ENCODE results near the gene GGN.

Gene GGN

DNA sequence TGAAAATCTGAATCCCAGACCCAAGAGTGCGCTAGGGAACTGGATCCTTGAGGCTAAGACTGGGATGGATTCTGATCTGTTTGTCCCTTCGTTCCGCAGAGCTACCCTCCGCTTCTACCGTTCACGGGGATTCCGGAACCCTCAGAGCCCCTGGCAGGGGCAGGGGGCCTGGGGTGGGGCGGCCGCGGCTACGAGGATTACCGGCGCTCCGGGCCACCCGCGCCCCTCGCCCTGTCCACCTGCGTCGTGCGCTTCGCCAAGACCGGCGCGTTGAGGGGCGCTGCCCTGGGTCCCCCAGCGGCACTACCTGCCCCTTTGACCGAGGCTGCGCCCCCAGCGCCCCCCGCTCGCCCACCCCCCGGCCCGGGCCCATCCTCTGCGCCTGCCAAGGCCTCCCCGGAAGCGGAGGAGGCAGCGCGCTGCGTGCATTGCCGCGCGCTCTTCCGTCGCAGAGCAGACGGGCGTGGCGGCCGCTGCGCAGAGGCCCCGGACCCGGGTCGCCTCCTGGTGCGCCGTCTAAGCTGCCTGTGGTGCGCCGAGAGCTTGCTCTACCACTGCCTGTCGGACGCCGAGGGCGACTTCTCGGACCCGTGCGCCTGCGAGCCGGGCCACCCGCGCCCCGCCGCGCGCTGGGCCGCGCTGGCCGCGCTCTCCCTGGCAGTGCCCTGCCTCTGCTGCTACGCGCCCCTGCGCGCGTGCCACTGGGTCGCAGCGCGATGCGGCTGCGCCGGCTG, 7.7 kb upstream of the GGN start:
- H3K27ac ChIP-seq (ENCODE audit: low read depth, low read length), result no peak overlapping the region
- peaks cover 11% of the 10 kb centered on the region for H3K36me3 ChIP-seq (ENCODE audit: control insufficient read depth, insufficient read depth, low read length)
- H3K4me3 ChIP-seq (ENCODE audit: low read depth, low read length), result peak overlapping the region; percentile 51
- peaks cover 10% of the 10 kb centered on the region for H3K4me1 ChIP-seq (ENCODE audit: control insufficient read depth, insufficient read depth, low read length)
- H3K27me3 ChIP-seq (ENCODE audit: control insufficient read depth, insufficient read depth, low read length), result peaks cover 56% of the 10 kb centered on the region
- H3K9ac ChIP-seq (ENCODE audit: low read depth, low read length), result no peak overlapping the region
- H3K9me3 ChIP-seq (ENCODE audit: control insufficient read depth, insufficient read depth, low read length), result no peaks in the 10 kb centered on the region

DNA sequence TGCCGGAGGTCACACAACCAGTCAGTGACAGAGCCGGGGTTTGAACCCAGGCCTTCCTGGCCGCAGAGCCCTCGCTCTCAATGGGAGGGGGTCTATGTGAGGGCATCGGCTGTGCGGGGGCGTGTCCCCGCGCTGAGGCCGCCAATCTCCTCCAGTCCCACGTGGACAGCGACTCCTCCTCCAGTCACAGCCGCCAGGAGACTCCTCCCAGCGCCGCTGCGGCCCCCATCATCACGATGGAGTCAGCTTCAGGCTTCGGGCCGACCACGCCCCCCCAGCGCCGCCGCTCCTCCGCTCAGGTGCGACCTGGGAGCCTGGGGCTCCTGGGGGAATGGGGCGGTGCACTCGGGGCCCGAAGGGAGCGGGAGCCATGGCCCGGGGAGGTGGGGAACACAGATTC, 6.7 kb upstream of the GGN start:
- Histone ChIP-seq H3K27me3 (ENCODE audit: control insufficient read depth, insufficient read depth, low read length) (peaks cover 46% of the 10 kb centered on the region), H3K9me3 (ENCODE audit: control insufficient read depth, insufficient read depth, low read length) (no peaks in the 10 kb centered on the region), H3K27ac (ENCODE audit: low read depth, low read length) (no peak overlapping the region), H3K4me1 (ENCODE audit: control insufficient read depth, insufficient read depth, low read length) (peaks cover 10% of the 10 kb centered on the region), H3K4me3 (ENCODE audit: low read depth, low read length) (peak overlapping the region; percentile 51), H3K36me3 (ENCODE audit: control insufficient read depth, insufficient read depth, low read length) (peaks cover 11% of the 10 kb centered on the region), H3K9ac (ENCODE audit: low read depth, low read length) (no peak overlapping the region)

DNA sequence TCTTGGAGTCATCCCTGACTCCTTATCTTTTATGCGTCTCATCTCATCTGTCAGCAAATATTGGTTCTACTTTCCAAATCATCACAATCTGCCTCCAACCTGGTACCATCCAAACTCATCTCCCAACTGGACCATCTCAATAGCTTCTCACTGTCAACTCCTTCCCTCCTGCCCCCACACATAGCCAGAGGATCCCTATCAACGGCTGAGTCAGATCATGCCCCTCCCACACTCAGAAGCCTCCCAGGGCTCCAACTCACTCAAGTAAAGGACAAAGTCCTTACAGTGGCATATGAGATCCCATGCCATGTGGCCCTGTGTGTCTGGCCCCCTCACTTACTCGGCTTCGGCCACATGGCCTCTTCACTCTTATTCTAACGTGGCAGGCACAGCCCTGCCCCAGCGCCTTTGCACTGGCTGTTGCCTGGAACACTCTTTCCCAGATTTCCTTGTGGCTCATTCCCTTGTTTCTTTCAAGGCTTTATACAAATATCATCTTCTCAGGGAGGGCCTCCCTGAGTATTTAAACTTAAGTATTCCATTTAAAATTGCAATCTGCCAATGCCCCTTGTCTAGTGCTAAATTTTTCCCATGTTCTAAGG, 5.0 kb upstream of the GGN start:
- Histone ChIP-seq H3K9me3 (ENCODE audit: control insufficient read depth, insufficient read depth, low read length) (no peaks in the 10 kb centered on the region), H3K4me1 (ENCODE audit: control insufficient read depth, insufficient read depth, low read length) (peaks cover 10% of the 10 kb centered on the region), H3K27me3 (ENCODE audit: control insufficient read depth, insufficient read depth, low read length) (peaks cover 32% of the 10 kb centered on the region), H3K4me3 (ENCODE audit: low read depth, low read length) (no peak overlapping the region), H3K36me3 (ENCODE audit: control insufficient read depth, insufficient read depth, low read length) (peaks cover 11% of the 10 kb centered on the region), H3K9ac (ENCODE audit: low read depth, low read length) (no peak overlapping the region), H3K27ac (ENCODE audit: low read depth, low read length) (no peak overlapping the region)

DNA sequence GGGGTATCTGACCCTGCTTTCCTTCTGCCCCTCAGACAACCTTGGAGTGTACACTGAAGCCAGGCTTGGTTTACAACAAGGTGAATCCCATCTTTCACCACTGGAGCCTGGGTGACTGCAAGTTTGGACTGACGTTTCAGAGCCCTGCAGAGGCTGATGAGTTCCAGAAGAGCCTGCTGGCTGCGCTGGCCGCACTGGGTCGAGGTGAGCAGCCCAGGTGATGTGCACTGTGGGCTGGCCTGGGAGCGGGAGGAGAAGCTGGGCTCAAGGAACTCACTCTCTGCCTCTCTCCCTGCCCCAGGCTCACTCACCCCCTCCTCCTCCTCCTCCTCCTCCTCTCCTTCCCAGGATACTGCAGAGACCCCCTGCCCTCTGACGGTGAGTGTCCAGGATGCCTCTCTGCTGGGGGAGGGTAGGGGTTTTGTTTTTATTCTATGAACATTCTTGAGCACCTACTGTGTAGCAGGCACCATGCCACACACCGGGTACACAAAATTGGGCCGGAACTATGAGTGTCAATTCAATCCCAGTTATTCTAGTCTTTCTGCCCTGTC, 4.2 kb upstream of the GGN start:
- H3K27me3 ChIP-seq (ENCODE audit: control insufficient read depth, insufficient read depth, low read length), result peaks cover 23% of the 10 kb centered on the region

DNA sequence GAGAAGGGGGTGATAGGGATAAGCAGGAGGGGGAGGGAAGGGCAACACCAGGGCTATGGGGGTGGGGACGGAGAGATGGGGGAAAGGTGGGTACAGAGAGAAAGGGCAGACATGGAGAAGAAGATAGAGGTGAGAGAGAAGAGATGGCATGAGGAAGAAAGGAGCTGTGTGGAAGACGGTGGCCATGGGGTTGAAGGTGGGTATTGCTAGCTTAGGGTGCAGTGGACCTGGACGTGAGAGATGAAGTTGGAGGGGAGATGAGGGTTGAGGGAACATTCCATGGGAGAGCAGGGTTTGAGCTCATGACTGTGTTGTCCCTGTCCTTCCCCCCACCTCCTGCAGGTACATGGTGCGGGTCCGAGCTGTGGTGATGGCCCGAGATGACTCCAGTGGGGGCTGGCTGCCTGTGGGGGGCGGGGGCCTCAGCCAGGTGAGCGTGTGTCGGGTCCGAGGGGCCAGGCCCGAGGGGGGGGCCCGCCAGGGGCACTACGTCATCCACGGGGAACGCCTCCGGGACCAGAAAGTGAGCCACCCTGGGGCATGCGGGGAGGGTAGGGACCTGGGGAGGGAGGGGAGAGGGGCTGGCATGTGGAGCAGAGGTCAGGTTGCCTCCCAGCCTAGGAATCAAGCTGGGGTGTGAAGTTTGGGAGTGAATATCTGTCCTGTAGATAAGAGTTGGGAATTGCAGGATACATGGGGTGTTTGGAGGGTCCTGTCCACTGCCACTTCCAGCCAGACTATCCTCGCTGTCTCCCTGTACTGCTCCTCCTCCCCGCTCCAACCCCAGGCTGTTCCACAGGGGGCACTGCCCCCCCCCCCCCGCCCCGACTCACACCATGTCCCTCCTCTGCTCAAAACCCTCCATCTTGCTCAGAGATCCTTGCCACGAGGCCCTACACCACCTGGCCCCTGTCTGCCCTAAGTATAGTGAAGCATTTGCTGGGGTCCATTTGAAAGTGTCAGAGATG, 2.4 kb upstream of the GGN start:
- peaks cover 11% of the 10 kb centered on the region for H3K36me3 ChIP-seq (ENCODE audit: control insufficient read depth, insufficient read depth, low read length)
- no peaks in the 10 kb centered on the region for H3K9me3 ChIP-seq (ENCODE audit: control insufficient read depth, insufficient read depth, low read length)
- peaks cover 18% of the 10 kb centered on the region for H3K4me1 ChIP-seq (ENCODE audit: control insufficient read depth, insufficient read depth, low read length)
- H3K4me3 ChIP-seq (ENCODE audit: low read depth, low read length), result peak overlapping the region; percentile 93
- H3K27ac ChIP-seq (ENCODE audit: low read depth, low read length), result peak overlapping the region; percentile 91
- no peak overlapping the region for H3K9ac ChIP-seq (ENCODE audit: low read depth, low read length)
- peaks cover 13% of the 10 kb centered on the region for H3K27me3 ChIP-seq (ENCODE audit: control insufficient read depth, insufficient read depth, low read length)

More for the DNA sequence above, 4.2 kb upstream of the GGN start:
- Histone ChIP-seq H3K9ac (ENCODE audit: low read depth, low read length) (no peak overlapping the region), H3K4me3 (ENCODE audit: low read depth, low read length) (no peak overlapping the region), H3K36me3 (ENCODE audit: control insufficient read depth, insufficient read depth, low read length) (peaks cover 11% of the 10 kb centered on the region), H3K4me1 (ENCODE audit: control insufficient read depth, insufficient read depth, low read length) (peaks cover 10% of the 10 kb centered on the region), H3K9me3 (ENCODE audit: control insufficient read depth, insufficient read depth, low read length) (no peaks in the 10 kb centered on the region), H3K27ac (ENCODE audit: low read depth, low read length) (no peak overlapping the region)

DNA sequence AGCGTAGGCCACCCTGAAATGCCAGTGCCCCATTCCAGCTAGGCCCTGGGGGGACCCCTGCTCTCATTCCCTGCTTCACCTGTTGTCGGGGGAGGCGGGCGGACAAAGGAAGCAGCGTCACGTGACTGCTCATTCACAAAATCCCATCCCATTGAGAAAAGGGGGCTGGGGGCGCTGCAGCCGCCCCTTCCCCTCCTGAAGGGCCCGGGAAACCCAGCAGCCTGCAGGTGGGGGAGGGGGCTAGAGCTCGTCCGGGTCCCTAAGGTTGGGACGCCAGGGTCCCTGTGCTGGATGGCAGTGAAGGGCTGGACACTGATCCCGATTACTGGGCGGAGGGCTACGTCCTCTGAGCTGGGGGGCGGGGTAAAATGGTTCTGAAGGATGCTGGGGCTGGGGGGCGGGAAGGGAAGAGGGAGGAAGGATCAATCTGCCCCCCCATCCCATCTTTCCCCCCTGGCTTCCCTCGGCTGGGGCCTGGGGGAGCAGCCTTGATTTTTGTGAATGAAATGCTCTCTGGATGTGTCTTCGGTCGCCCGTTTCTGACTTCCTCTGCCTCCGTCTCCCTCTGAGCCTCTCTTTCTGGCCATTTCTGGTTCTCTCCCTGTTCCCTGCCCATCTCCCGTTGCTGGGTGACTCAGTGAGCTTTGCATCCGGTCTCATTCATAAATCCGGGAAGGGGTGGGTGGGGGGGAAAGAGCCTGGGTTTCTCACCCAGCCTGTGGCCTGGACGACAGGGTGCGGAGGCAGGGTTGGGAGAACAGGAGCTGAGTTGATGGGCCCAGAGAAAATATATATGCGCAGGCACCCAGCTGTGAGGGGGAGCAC, 1.5 kb upstream of the GGN start:
- peaks cover 11% of the 10 kb centered on the region for H3K36me3 ChIP-seq (ENCODE audit: control insufficient read depth, insufficient read depth, low read length)
- peak overlapping the region; percentile 77 for H3K9ac ChIP-seq (ENCODE audit: low read depth, low read length)
- peaks cover 15% of the 10 kb centered on the region for H3K4me1 ChIP-seq (ENCODE audit: control insufficient read depth, insufficient read depth, low read length)
- H3K9me3 ChIP-seq (ENCODE audit: control insufficient read depth, insufficient read depth, low read length), result no peaks in the 10 kb centered on the region
- peak overlapping the region; percentile 91 for H3K27ac ChIP-seq (ENCODE audit: low read depth, low read length)
- H3K27me3 ChIP-seq (ENCODE audit: control insufficient read depth, insufficient read depth, low read length), result peaks cover 7% of the 10 kb centered on the region
- peak overlapping the region; percentile 93 for H3K4me3 ChIP-seq (ENCODE audit: low read depth, low read length)

DNA sequence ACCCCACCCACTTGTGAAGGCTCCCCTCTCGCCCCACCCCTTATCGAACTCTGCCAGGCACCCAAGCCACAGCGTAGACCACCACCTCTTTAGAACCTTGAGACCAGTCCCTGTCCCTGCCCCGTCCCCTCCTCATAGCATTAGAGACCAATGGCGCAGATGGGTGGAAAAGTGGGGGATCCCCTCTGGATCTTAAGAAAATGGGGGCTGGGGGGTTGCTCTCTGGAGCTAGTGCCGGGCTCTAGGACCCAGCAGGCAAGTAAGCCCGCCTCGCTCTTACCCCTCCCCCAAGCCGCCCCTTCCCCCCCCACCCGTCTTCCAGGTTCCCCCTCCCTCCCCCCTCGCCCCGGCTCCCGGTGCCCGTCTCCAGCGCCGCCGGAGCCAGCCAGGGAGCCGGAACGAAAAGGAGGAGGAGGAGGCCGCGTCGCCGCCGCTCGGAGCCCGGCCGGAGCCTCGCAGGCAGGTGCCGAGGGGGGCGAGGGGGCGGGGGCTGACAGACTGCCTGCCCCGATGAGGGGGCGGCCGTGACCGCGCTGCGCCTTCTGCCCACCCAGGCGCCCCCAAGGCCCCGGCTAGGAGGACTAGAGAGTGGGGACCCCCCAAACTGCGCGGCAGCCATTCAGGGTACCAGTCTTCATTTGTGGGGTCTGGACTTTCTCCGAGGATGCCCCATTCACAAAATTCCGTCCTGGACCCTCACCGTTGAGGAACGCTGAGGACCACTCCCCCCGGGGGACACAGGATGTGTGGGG, 691 bp upstream of the GGN start, which contains the start of gene SPRED3:
Gene SPRED3, plus strand, starts transcription at position 349 of the 752 bp plus-strand sequence. CDS start 1,606 bp downstream, outside the sequence.
- peak within 1 kb of the TSS; percentile 91 for H3K27ac ChIP-seq (ENCODE audit: low read depth, low read length)
- H3K36me3 ChIP-seq (ENCODE audit: control insufficient read depth, insufficient read depth, low read length), result peaks cover 16% of the 10 kb centered on the region
- no peaks in the 10 kb centered on the region for H3K9me3 ChIP-seq (ENCODE audit: control insufficient read depth, insufficient read depth, low read length)
- peaks cover 15% of the 10 kb centered on the region for H3K4me1 ChIP-seq (ENCODE audit: control insufficient read depth, insufficient read depth, low read length)
- H3K4me3 ChIP-seq (ENCODE audit: low read depth, low read length), result peak within 1 kb of the TSS; percentile 93
- peaks cover 7% of the 10 kb centered on the region for H3K27me3 ChIP-seq (ENCODE audit: control insufficient read depth, insufficient read depth, low read length)
- H3K9ac ChIP-seq (ENCODE audit: low read depth, low read length), result peak within 1 kb of the TSS; percentile 77

DNA sequence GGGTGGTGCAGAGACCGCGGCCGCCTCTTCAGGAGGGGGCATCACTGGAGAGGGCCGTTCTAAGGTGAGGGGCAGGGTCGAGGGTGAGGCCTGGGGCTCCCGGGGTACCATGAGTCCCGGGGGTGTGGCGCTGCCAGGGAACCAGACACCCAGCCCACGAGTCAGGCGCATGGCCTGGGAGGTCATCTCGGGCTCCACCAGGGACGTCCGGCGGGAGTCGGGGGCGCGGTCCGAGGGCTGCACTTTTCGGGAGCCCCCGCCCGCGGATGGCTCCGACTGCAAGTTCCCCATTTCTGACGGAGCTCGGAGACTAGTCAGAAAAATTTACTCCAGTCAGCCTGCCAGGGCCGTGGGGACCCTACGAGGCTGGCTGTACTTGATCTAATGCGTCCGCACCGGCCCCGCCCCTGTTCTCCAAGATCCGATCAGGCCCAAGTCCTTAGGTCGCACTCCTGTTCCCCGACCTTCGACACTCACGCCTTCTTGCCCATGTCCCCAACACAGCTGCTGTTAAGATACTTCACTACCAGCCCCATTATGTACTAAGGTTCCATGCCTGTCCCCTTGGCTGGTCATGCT, 774 bp downstream of the GGN start:
- peak overlapping the region; percentile 91 for H3K27ac ChIP-seq (ENCODE audit: low read depth, low read length)
- peaks cover 19% of the 10 kb centered on the region for H3K36me3 ChIP-seq (ENCODE audit: control insufficient read depth, insufficient read depth, low read length)
- peaks cover 15% of the 10 kb centered on the region for H3K4me1 ChIP-seq (ENCODE audit: control insufficient read depth, insufficient read depth, low read length)
- no peaks in the 10 kb centered on the region for H3K9me3 ChIP-seq (ENCODE audit: control insufficient read depth, insufficient read depth, low read length)
- H3K4me3 ChIP-seq (ENCODE audit: low read depth, low read length), result peak overlapping the region; percentile 93
- H3K27me3 ChIP-seq (ENCODE audit: control insufficient read depth, insufficient read depth, low read length), result peaks cover 7% of the 10 kb centered on the region
- H3K9ac ChIP-seq (ENCODE audit: low read depth, low read length), result no peak overlapping the region

DNA sequence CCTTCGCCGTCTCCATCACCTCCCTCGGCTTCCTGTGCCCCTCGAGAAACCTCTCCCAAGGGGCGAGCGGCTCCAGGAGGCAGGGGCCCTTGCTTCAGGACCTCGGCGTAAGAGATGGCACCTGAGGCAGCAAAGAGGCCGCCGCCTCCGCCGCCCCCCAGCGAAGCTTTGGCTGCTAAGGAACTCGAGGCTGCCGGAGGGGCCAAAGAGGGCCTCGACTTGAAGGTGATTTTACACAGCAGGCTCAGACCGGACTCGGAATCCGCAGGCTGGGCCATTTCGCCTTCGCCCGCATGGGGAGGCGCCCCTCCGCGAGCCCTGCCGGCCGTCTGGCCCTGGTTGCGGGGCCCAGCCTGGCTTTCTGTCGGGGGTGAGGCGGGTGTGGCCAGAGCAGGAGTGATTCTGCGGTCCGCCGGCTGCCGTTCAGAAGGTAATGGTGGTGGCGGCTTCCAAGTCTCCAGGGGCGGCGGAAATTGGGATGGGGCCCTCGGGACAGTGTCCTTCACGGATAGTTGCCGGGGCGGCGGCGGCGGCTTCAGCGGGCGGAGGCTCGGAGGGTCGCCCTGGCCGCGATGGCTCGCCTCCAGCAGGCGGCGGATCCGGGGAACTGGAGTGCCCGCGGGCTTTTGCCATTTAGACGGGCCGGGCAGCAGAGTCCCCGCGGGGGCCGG, 1.4 kb downstream of the GGN start:
- Histone ChIP-seq H3K4me1 (ENCODE audit: control insufficient read depth, insufficient read depth, low read length) (peaks cover 11% of the 10 kb centered on the region), H3K36me3 (ENCODE audit: control insufficient read depth, insufficient read depth, low read length) (peaks cover 25% of the 10 kb centered on the region), H3K4me3 (ENCODE audit: low read depth, low read length) (peak overlapping the region; percentile 93; the same call in 1 of the 2 replicates), H3K27ac (ENCODE audit: low read depth, low read length) (no peak overlapping the region), H3K9me3 (ENCODE audit: control insufficient read depth, insufficient read depth, low read length) (no peaks in the 10 kb centered on the region), H3K27me3 (ENCODE audit: control insufficient read depth, insufficient read depth, low read length) (peaks cover 7% of the 10 kb centered on the region), H3K9ac (ENCODE audit: low read depth, low read length) (no peak overlapping the region)
